HepG2 (cell line): Measurements from ENCODE around the gene SERINC5. TPM values are rescaled to one million over a fixed set of nuclear protein-coding genes. Genes with fewer than 3 reads are reported as not detected.

Source experiments
- BRF2 ChIP-seq: sonication (generic); formaldehyde crosslinking; IDR thresholded peaks from 2 replicates; pipeline ENCODE4 v1.8.1; 2022; ENCODE audit warnings: mild to moderate bottlenecking, missing genetic modification reagents
- CHD4 ChIP-seq: fragments of 200-600 bp; sonication (generic); IDR thresholded peaks from 2 replicates; pipeline ENCODE4 v1.7.0; 2017; ENCODE audit warnings: mild to moderate bottlenecking, low read length, borderline replicate concordance
- GFI1 ChIP-seq: sonication (generic); formaldehyde crosslinking; IDR thresholded peaks from 2 replicates; pipeline ENCODE4 v1.5.0; 2020; ENCODE audit warnings: missing genetic modification reagents, mild to moderate bottlenecking, borderline replicate concordance
- GMEB1 ChIP-seq: sonication (generic); formaldehyde crosslinking; IDR thresholded peaks from 2 replicates; pipeline ENCODE4 v1.5.1; 2020; ENCODE audit warnings: missing genetic modification reagents, mild to moderate bottlenecking, borderline replicate concordance
- GRHL1 ChIP-seq: sonication (generic); formaldehyde crosslinking; conservative IDR thresholded peaks from 2 replicates; pipeline ENCODE4 v1.8.0; 2022; ENCODE audit warnings: missing genetic modification reagents
- KAT8 ChIP-seq: IDR thresholded peaks from 2 replicates; pipeline ENCODE4 v1.6.1; 2016; ENCODE audit warnings: missing genetic modification reagents, missing compliant biosample characterization
- KDM3A ChIP-seq: IDR thresholded peaks from 2 replicates; pipeline ENCODE4 v1.6.1; 2018; ENCODE audit warnings: low read depth, missing compliant biosample characterization
- KDM5A ChIP-seq: fragments of 200-600 bp; sonication (generic); IDR thresholded peaks from 2 replicates; pipeline ENCODE4 v1.7.0; 2018; ENCODE audit warnings: antibody characterized with exemption, mild to moderate bottlenecking, low read length, borderline replicate concordance
- MEIS1 ChIP-seq: sonication (generic); formaldehyde crosslinking; IDR thresholded peaks from 2 replicates; pipeline ENCODE4 v1.9.0; 2021; ENCODE audit warnings: mild to moderate bottlenecking, missing genetic modification reagents, moderate library complexity, borderline replicate concordance
- MEIS2 ChIP-seq: sonication (generic); formaldehyde crosslinking; IDR thresholded peaks from 2 replicates; pipeline ENCODE4 v1.9.0; 2021; ENCODE audit warnings: mild to moderate bottlenecking, missing genetic modification reagents
- MTA1 ChIP-seq: sonication (generic); formaldehyde crosslinking; IDR thresholded peaks from 2 replicates; pipeline ENCODE4 v1.4.0; 2020; ENCODE audit warnings: missing genetic modification reagents, mild to moderate bottlenecking, borderline replicate concordance
- MYPOP ChIP-seq: sonication (generic); formaldehyde crosslinking; IDR thresholded peaks from 2 replicates; pipeline ENCODE4 v1.8.1; 2023; ENCODE audit warnings: mild to moderate bottlenecking, moderate library complexity, missing genetic modification reagents
- POLR2A ChIP-seq, 2 experiments: IDR thresholded peaks; 2 replicates each; pipeline ENCODE4 v1.6.1; 2011; ENCODE audit warnings: low read depth in 2 of 2, low read length in 2 of 2, mild to moderate bottlenecking in 1 of 2, moderate library complexity in 1 of 2; ENCODE audit not compliant: insufficient read depth in 1 of 2
- POLR2AphosphoS2 ChIP-seq: IDR thresholded peaks from 2 replicates; pipeline ENCODE4 v1.6.1; 2011; ENCODE audit warnings: low read depth, low read length, improper control_type of control experiment
- SIX1 ChIP-seq: sonication (generic); formaldehyde crosslinking; IDR thresholded peaks from 2 replicates; pipeline ENCODE4 v1.4.0; 2020; ENCODE audit warnings: missing genetic modification reagents, borderline replicate concordance
- SOX6 ChIP-seq, 2 experiments: fragments of 450-650 bp in 1 of 2; sonication (generic) in 1 of 2; formaldehyde crosslinking in 1 of 2; IDR thresholded peaks; 2 replicates each; pipeline versions ENCODE4 v1.4.0 to v1.6.1; 2017 to 2020; ENCODE audit warnings: antibody characterized with exemption in 1 of 2, mild to moderate bottlenecking in 1 of 2, missing genetic modification reagents in 1 of 2
- TMF1 ChIP-seq: sonication (generic); formaldehyde crosslinking; IDR thresholded peaks from 2 replicates; pipeline ENCODE4 v1.8.1; 2022; ENCODE audit warnings: low read depth, missing genetic modification reagents
- XBP1 ChIP-seq: sonication (generic); formaldehyde crosslinking; IDR thresholded peaks from 2 replicates; pipeline ENCODE4 v1.5.0; 2020; ENCODE audit warnings: missing genetic modification reagents
- YY1 ChIP-seq: IDR thresholded peaks from 2 replicates; pipeline ENCODE4 v1.6.1; 2011; ENCODE audit warnings: low read length, low read depth, moderate library complexity, mild to moderate bottlenecking; ENCODE audit not compliant: insufficient read depth, insufficient replicate concordance
- ZNF274 ChIP-seq: sonication (generic); formaldehyde crosslinking; IDR thresholded peaks from 2 replicates; pipeline ENCODE4 v1.5.1; 2020; ENCODE audit warnings: mild to moderate bottlenecking, missing genetic modification reagents
- ZNF746 ChIP-seq: sonication (generic); formaldehyde crosslinking; IDR thresholded peaks from 2 replicates; pipeline ENCODE4 v1.8.0; 2022; ENCODE audit warnings: mild to moderate bottlenecking, missing genetic modification reagents
- ZNF773 ChIP-seq: sonication (generic); formaldehyde crosslinking; IDR thresholded peaks from 2 replicates; pipeline ENCODE4 v1.4.0; 2020; ENCODE audit warnings: missing genetic modification reagents, borderline replicate concordance
- polyA plus RNA-seq, 8 experiments: library from polyadenylated mRNA; depleted of rRNA in 3 of 8; stranded (reverse) in 7 of 8; unstranded in 1 of 8; fragments of >200 nt; fragmentation: Illumina TruSeq in 4 of 8; extraction: Trizol in 4 of 8; gene quantifications; 2 replicates each; pipeline versions ENCODE4 v1.2.1 to v1.2.3, GENCODE V29; 2011 to 2016; ENCODE audit warnings: low read depth in 4 of 8, missing spikeins in 1 of 8, mixed read lengths in 1 of 8; ENCODE audit not compliant: insufficient read depth in 1 of 8
- total RNA-seq, 5 experiments: library from RNA; depleted of rRNA; stranded (reverse); fragments of >200 nt; fragmentation: Illumina TruSeq; extraction: Trizol; gene quantifications; 2 replicates each; pipeline ENCODE4 v1.2.3, GENCODE V29; 2016; ENCODE audit warnings: low read depth in 1 of 5

SERINC5 gene
- total and polyA plus RNA-seq, 2 of the 13 experiments (the other 11 are each of a cell fraction or from before 2014, with no cell fraction given) = 17.3 to 22.8 TPM

DNA sequence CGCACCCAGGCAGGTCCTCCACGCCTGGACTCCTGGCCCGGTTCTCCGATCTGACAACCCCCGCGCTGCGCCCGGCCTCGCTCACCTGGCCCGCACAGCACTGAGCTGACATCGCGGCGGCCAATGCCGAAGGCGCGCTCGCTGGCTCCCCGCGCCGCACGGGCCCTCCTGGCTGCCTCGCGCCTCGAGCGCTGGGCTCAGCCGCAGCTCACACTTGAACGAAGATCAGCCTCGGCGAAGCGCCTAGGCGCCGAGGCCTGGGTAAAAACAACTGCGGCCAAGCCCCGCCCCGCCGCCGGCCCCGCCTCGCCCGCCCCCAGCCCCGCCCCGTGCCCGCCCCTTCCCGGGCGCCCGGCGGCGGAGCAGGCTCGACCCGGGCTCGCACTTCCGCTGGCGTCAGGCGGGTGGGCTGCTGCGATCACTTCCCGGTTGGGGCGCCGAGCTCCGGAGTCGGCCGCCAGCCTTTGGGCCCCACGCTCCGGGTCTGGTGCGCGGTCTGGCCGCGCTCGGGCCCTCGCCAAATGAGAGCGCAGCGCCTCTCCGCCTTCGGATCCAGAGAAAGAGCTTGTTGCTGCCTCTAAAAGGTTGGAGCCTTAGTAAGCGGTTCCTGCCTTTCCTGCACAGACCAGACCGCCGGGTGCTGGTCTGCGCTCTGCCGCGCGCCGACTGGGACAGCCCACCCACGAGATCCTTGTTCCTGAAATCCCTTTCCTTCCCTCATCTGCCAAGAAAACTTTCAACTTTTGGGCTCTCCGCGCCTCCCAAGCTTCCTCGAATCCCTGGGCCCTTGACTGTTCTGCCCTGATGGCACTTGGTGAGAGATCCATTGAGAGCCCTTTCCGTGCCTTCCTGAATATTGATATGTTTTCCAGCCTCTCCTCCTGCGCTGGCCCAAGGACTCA is at the start of gene SERINC5 (continued):
- peak; percentile 98 for TF ChIP-seq MYPOP (CRISPR knock-in tag)
- TF ChIP-seq ZNF274 (CRISPR knock-in tag) = peak; percentile 89
- TF ChIP-seq CHD4 = no peak
- TF ChIP-seq KAT8 (CRISPR knock-in tag) = peak; percentile 77; the same call in 1 of the 2 replicates
- TF ChIP-seq YY1 = peak; percentile 54
- no peak for TF ChIP-seq GRHL1 (CRISPR knock-in tag)
- TF ChIP-seq TMF1 (CRISPR knock-in tag) = peak; percentile 90
- no peak for TF ChIP-seq ZNF746 (CRISPR knock-in tag)
- TF ChIP-seq MTA1 = peak; percentile 15; the same call in 1 of the 2 replicates
- TF ChIP-seq POLR2A (IDR thresholded peaks at IDR 0.05; ENCODE audit: insufficient read depth in 1 of 2, low read depth in 2 of 2, low read length in 2 of 2) = peak; percentile 84 to 91
- TF ChIP-seq GFI1 (CRISPR knock-in tag) = peak; percentile 70
- TF ChIP-seq POLR2AphosphoS2 = no peak
- no peak for TF ChIP-seq SIX1 (CRISPR knock-in tag)
- TF ChIP-seq MEIS2 (CRISPR knock-in tag) = no peak
- no peak for TF ChIP-seq ZNF773 (CRISPR knock-in tag)
- no peak for TF ChIP-seq XBP1 (CRISPR knock-in tag)
- TF ChIP-seq BRF2 (CRISPR knock-in tag) = no peak; the same call in 1 of the 2 replicates
- 0 out of 2 replicates have a peak, but pooled peaks have one; percentile 60 for TF ChIP-seq MEIS1
- no peak; the same call in 1 of the 2 replicates for TF ChIP-seq KDM5A
- peak; percentile 74; the same call in 1 of the 2 replicates for TF ChIP-seq KDM3A (CRISPR knock-in tag)
- TF ChIP-seq SOX6 (IDR thresholded peaks at IDR 0.05) = no peak
- peak; percentile 47; the same call in 1 of the 2 replicates for TF ChIP-seq SOX6 (CRISPR knock-in tag; IDR thresholded peaks at IDR 0.05)
- no peak for TF ChIP-seq GMEB1 (CRISPR knock-in tag)
